ENCODE data around the gene PRKCB. TPM values are rescaled to one million over a fixed set of nuclear protein-coding genes. Genes with fewer than 3 reads are reported as not detected.

Gene PRKCB
- total RNA-seq, 1 donor from 2014 or later = 0.69 TPM

DNA sequence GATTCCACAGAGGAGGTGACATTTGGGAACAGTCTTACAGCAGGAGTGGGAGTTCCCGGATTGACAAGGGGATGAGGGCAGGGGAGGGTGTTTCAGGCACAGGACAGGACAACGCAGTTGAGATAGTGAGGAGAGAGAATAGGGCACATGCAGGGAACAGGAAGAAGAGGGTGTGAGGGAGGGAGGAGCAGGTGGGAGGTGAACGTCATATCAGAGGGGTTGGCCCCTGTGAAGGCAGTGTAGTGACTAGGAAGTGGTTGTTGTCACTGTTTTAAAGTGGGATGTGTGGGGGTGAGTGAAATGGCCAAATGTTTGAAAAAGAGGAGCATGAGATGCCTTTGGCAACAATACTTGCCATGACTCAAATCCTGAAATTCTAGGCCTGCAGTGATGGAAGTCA lies 12.2 kb downstream of the PRKCB start:
- no peaks in the 10 kb centered on the region for H3K27me3 Mint-ChIP-seq (ENCODE audit: unreplicated experiment)
- no peaks in the 10 kb centered on the region for H3K4me1 Mint-ChIP-seq (ENCODE audit: low read depth, unreplicated experiment)
- no peak overlapping the region for H3K4me3 Mint-ChIP-seq (ENCODE audit: unreplicated experiment)
- no peak overlapping the region for H3K27ac Mint-ChIP-seq (ENCODE audit: unreplicated experiment)
- no peaks in the 10 kb centered on the region for H3K36me3 Mint-ChIP-seq (ENCODE audit: unreplicated experiment)
- TF ChIP-seq, protein P1, sequence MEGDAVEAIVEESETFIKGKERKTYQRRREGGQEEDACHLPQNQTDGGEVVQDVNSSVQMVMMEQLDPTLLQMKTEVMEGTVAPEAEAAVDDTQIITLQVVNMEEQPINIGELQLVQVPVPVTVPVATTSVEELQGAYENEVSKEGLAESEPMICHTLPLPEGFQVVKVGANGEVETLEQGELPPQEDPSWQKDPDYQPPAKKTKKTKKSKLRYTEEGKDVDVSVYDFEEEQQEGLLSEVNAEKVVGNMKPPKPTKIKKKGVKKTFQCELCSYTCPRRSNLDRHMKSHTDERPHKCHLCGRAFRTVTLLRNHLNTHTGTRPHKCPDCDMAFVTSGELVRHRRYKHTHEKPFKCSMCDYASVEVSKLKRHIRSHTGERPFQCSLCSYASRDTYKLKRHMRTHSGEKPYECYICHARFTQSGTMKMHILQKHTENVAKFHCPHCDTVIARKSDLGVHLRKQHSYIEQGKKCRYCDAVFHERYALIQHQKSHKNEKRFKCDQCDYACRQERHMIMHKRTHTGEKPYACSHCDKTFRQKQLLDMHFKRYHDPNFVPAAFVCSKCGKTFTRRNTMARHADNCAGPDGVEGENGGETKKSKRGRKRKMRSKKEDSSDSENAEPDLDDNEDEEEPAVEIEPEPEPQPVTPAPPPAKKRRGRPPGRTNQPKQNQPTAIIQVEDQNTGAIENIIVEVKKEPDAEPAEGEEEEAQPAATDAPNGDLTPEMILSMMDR (IDR thresholded peaks at IDR 0.05; ENCODE audit: partially characterized antibody, unreplicated experiment) = no peak
- H3K9me3 Mint-ChIP-seq (ENCODE audit: unreplicated experiment) = peaks cover 2% of the 10 kb centered on the region
- no peak for DNase-seq

DNA sequence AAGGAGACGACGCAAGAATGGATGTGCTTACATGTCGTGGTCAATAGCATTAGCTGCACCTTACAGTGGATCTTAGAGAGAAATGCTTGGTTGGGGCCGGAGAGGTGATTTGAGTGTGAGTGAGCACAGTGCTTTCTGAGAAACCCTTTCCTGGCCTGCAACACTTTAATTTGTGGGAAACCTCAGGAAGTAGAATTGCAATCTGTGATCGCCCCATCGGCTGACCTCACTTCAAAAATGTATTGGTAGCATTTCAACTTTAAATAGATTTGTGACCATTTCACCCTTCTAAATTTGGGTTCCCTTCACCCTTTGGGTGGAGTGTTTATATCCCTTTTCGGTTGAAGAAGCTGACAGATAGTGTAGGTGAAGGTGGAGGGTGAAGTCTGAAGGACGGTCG lies 13.2 kb downstream of the PRKCB start:
- TF ChIP-seq, protein P1 (IDR thresholded peaks at IDR 0.05; ENCODE audit: partially characterized antibody, unreplicated experiment) = no peak
- Mint-ChIP-seq H3K4me1 (ENCODE audit: low read depth, unreplicated experiment) (no peaks in the 10 kb centered on the region), H3K4me3 (ENCODE audit: unreplicated experiment) (no peak overlapping the region), H3K27ac (ENCODE audit: unreplicated experiment) (no peak overlapping the region), H3K9me3 (ENCODE audit: unreplicated experiment) (peaks cover 3% of the 10 kb centered on the region), H3K36me3 (ENCODE audit: unreplicated experiment) (no peaks in the 10 kb centered on the region), H3K27me3 (ENCODE audit: unreplicated experiment) (no peaks in the 10 kb centered on the region)
- DNase-seq = no peak

DNA sequence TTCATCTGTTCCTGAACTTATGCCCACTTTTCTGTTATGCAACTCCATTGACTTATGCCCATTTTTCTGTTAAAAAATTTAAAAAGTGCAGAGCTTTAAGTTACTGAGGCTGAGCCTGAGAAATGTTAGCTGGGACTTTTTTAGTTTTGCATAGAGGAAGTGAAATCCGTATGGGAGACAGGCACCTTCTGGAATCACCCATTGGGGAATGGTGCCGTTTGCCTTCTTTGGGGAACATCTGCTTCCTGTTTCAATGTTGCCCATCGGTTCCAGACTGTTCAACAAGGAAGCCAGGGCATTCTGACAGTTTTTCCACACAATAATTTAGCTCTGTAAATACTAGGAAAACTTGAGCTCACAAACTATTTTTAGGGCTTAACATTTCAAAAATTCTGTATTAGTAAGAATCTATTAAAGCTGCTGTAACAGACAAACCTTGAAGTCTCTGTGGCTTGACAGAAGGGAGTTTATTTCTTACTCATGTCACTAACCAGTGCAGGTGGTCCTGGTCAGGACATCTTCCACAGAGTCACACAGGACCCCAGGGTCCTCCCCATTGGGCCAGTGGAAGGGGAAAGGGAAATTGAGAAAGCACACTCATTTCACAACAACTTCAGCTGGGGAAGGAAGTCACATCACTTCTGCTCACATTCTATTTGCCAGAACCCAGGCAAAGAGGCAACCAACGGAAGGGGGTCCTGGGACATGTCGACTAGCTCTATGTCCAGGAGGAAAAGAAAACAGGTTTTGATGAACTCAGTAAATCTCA lies 17.2 kb downstream of the PRKCB start:
- Mint-ChIP-seq H3K4me1 (ENCODE audit: low read depth, unreplicated experiment) (peaks cover 3% of the 10 kb centered on the region), H3K36me3 (ENCODE audit: unreplicated experiment) (no peaks in the 10 kb centered on the region), H3K27ac (ENCODE audit: unreplicated experiment) (no peak overlapping the region), H3K4me3 (ENCODE audit: unreplicated experiment) (no peak overlapping the region), H3K9me3 (ENCODE audit: unreplicated experiment) (peaks cover 6% of the 10 kb centered on the region), H3K27me3 (ENCODE audit: unreplicated experiment) (peaks cover 6% of the 10 kb centered on the region)
- no peak for DNase-seq
- TF ChIP-seq, protein P1 (IDR thresholded peaks at IDR 0.05; ENCODE audit: partially characterized antibody, unreplicated experiment) = no peak

DNA sequence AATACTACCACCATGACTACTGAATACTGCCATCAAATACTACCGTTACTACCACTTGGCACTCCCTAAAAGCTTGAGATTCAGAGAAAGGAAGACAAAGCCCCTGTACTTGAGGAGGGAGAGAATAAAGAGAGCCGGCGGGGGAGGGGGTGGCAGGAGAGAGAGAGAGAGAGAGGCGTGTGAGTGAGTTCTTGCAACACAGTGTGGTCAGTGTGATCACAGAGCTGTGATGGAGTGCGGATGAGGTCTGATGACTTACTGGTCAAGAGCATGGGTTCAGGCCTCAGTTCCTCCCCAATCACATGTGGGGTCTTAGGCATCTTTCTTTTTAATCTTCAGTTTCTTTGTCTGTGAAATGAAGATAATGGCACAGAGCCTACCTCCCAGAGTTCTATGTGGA lies 19.2 kb downstream of the PRKCB start:
- H3K36me3 Mint-ChIP-seq (ENCODE audit: unreplicated experiment) = no peaks in the 10 kb centered on the region
- H3K27ac Mint-ChIP-seq (ENCODE audit: unreplicated experiment) = no peak overlapping the region

DNA sequence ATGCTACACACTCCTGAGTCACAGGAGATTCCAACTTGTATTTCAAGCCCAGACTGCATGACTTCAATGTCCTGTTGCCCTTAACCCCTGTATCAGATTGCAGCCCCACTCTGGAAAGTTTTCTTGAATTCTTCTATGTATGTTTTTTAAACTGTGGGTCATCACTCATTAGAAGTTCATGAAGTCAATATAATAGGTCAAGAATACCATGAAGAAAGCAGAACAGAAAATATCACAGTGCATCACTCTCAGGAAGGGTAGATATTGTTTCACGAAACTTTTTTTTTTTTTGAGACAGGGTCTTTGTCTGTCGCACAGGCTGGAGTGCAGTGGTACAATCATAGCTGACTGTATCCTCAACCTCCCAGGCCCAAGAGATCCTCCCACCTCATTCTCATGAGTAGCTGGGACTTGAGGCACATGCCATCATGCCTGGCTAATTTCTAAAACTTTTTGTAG lies 20.5 kb downstream of the PRKCB start:
- H3K4me1 Mint-ChIP-seq (ENCODE audit: low read depth, unreplicated experiment) = peaks cover 3% of the 10 kb centered on the region
- H3K27ac Mint-ChIP-seq (ENCODE audit: unreplicated experiment) = no peak overlapping the region
- no peak for DNase-seq
- H3K27me3 Mint-ChIP-seq (ENCODE audit: unreplicated experiment) = peaks cover 9% of the 10 kb centered on the region
- H3K36me3 Mint-ChIP-seq (ENCODE audit: unreplicated experiment) = no peaks in the 10 kb centered on the region
- H3K4me3 Mint-ChIP-seq (ENCODE audit: unreplicated experiment) = no peak overlapping the region
- TF ChIP-seq, protein P1 (IDR thresholded peaks at IDR 0.05; ENCODE audit: partially characterized antibody, unreplicated experiment) = no peak
- peaks cover 4% of the 10 kb centered on the region for H3K9me3 Mint-ChIP-seq (ENCODE audit: unreplicated experiment)

More for the DNA sequence above, 19.2 kb downstream of the PRKCB start:
- Mint-ChIP-seq H3K4me1 (ENCODE audit: low read depth, unreplicated experiment) (peaks cover 3% of the 10 kb centered on the region), H3K4me3 (ENCODE audit: unreplicated experiment) (no peak overlapping the region), H3K9me3 (ENCODE audit: unreplicated experiment) (peaks cover 6% of the 10 kb centered on the region), H3K27me3 (ENCODE audit: unreplicated experiment) (peaks cover 9% of the 10 kb centered on the region)
- TF ChIP-seq, protein P1 (IDR thresholded peaks at IDR 0.05; ENCODE audit: partially characterized antibody, unreplicated experiment) = no peak
- DNase-seq = no peak
